ENCODE results near the gene DNAAF1.
"Not testable (repeated sequence)": the region's sequence is repeated elsewhere in the genome, so short reads cannot be mapped to it uniquely, and the experiment has no call there.

The DNAAF1 gene

DNA sequence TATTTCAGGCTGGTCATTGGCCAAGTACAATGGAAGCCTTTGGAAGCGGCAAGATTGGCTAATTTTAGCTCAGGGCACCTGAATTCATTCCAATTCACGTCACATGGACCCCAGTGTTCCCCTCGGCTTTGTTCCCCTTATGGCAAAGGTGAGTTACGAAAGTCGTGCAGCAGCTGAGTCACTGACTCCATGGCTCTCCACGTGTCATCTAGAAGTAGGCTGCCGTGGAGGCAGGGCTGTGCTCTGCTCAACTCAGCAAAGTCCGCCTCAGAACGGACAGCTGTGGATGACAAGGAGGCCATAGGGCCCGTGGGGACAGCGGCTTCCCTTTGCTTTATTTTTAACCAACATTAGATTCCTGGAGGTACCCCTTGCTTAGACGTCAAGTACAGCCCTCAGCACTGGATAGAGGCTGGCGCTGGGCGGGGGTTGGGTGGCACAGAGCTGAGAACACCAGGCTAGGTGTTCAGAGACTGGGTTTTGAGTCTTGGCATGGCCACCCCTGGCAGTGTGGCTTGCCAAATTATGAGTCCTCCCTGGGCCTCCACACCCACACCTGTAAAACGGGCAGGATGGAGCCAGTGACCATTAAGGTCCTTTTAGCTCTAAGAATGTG is 69.5 kb downstream of the DNAAF1 start:
- Histone ChIP-seq H3K27me3 (no peaks in the 10 kb centered on the region), H3K9me3 (no peaks in the 10 kb centered on the region), H3K4me1 (peaks cover 11% of the 10 kb centered on the region), H3K4me3 (ENCODE audit: low read depth, low read length) (no peak overlapping the region), H3K36me3 (no peaks in the 10 kb centered on the region)
- DNase-seq: no peak
- TF ChIP-seq, protein P1, sequence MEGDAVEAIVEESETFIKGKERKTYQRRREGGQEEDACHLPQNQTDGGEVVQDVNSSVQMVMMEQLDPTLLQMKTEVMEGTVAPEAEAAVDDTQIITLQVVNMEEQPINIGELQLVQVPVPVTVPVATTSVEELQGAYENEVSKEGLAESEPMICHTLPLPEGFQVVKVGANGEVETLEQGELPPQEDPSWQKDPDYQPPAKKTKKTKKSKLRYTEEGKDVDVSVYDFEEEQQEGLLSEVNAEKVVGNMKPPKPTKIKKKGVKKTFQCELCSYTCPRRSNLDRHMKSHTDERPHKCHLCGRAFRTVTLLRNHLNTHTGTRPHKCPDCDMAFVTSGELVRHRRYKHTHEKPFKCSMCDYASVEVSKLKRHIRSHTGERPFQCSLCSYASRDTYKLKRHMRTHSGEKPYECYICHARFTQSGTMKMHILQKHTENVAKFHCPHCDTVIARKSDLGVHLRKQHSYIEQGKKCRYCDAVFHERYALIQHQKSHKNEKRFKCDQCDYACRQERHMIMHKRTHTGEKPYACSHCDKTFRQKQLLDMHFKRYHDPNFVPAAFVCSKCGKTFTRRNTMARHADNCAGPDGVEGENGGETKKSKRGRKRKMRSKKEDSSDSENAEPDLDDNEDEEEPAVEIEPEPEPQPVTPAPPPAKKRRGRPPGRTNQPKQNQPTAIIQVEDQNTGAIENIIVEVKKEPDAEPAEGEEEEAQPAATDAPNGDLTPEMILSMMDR (IDR thresholded peaks at IDR 0.05; ENCODE audit: low read depth, low read length): no peak

DNA sequence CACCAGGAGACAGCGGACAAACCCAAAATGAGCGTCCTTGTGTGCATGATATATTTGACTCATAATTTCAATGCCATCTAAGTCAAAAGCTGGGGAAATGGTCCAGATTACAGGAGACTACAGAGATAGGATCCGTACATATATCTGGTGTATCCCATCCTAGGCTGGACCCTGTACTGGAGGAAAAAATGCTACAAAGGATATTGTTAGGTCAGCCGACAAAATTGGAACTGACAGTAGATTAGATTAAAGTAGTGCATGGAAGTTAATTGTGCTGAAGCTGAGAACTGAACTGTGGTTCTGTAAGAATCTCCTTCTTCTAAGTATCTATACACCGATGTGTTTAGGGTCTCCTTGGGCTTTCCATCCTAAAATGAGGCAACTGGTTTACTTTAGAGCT is 70.4 kb downstream of the DNAAF1 start:
- no peaks in the 10 kb centered on the region for H3K9me3 ChIP-seq
- H3K4me3 ChIP-seq (ENCODE audit: low read depth, low read length): no peak overlapping the region
- no peaks in the 10 kb centered on the region for H3K27me3 ChIP-seq
- H3K4me1 ChIP-seq: peaks cover 11% of the 10 kb centered on the region
- no peak for DNase-seq
- H3K36me3 ChIP-seq: no peaks in the 10 kb centered on the region
- TF ChIP-seq, protein P1 (IDR thresholded peaks at IDR 0.05; ENCODE audit: low read depth, low read length): no peak

DNA sequence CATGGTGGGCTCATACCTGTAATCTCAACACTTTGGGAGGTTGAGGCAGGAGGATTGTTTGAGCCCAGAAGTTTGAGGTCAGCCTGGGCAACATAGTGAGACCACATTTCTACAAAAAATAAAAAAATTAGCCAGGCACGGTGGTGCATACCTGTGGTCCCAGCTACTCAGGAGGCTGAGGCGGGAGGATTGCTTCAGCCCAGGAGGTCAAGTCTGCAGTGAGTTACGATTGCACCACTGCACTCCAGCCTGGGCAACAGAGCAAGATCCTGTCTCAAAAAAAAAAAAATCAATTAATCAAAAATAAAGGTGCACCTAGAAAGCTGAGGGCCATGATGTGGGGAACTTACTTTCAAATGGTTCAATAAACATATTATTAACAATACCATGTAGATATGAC is 71.0 kb downstream of the DNAAF1 start:
- peaks cover 11% of the 10 kb centered on the region for H3K4me1 ChIP-seq
- H3K36me3 ChIP-seq: not testable (repeated sequence)

DNA sequence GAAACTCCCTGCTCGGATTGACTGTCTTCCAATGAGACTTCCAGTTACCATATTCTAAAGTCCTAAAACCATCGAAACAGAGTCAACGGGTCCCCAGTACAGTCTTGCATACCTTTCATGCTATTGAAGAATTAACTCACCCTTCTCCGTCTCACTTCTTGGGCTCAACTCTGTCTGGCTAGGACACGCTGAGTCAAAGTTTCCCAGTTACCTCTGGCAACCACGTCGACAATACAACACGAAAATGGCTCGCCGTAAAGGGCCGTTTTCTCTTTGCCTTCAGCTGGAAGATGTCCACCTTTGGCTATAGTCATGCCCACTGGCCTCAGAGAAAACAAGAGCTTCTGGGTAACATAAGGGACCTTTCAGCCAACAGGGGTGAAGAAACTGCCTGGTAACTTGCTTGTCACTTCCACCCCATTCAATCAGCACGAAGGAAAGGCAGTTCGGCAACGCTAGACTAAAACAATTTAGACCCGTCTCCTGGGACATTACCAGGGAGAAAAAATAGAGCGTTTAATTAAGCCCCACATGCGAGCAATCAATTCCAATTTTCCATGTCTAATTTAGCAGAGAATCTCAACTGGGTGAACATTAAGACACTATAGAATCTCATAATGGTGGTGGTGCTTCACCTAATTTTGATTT is 73.2 kb downstream of the DNAAF1 start:
- DNase-seq: no peak
- peaks cover 11% of the 10 kb centered on the region for H3K4me1 ChIP-seq
- H3K27me3 ChIP-seq: no peaks in the 10 kb centered on the region
- H3K36me3 ChIP-seq: no peaks in the 10 kb centered on the region
- TF ChIP-seq, protein P1 (IDR thresholded peaks at IDR 0.05; ENCODE audit: low read depth, low read length): no peak
- no peak overlapping the region for H3K4me3 ChIP-seq (ENCODE audit: low read depth, low read length)
- no peaks in the 10 kb centered on the region for H3K9me3 ChIP-seq

More for the DNA sequence above, 71.0 kb downstream of the DNAAF1 start:
- not testable (repeated sequence) for H3K4me3 ChIP-seq (ENCODE audit: low read depth, low read length); H3K9me3 ChIP-seq; DNase-seq; H3K27me3 ChIP-seq

DNA sequence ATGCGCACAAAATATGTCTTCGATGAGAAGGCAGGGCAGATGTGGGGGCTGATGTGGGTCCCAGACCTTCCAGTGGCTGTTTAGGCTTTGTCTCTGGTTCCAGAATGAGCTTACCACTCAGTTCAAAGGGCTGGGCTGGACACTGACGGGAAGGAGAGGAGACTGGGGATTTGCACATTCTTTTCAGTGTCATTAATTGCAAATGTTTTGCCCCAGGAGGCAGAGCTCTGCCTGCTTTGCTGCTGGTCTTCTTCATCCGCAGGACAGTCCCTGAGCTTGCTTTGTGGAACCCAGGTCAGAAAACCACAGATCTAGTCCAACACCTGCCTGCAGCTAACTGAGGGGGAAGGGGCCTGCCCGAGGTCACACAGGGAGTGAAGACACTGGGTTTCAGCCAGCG is 73.8 kb downstream of the DNAAF1 start:
- H3K4me3 ChIP-seq (ENCODE audit: low read depth, low read length): no peak overlapping the region
- H3K36me3 ChIP-seq: no peaks in the 10 kb centered on the region
- H3K4me1 ChIP-seq: peaks cover 11% of the 10 kb centered on the region
- no peaks in the 10 kb centered on the region for H3K9me3 ChIP-seq
- H3K27me3 ChIP-seq: no peaks in the 10 kb centered on the region
- DNase-seq: no peak
- TF ChIP-seq, protein P1 (IDR thresholded peaks at IDR 0.05; ENCODE audit: low read depth, low read length): no peak

DNA sequence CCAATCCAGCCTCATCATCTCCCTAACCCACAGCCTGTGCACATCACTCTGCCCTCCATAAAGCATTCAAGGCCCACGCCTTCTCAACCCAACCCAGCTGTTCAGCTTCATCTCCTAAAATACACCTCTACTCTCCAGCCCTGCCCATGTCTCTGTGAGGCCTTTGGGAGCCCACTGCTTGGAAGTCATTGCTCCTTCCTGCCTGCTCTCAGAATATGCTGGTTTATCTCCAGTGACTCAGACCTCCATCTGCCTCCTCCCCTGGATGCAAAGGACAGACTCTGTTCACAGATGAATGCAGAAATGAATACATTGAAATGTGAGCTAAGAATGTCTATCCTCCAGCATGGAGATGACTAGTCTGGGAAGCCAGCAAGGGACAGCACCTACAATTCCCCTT is 75.7 kb downstream of the DNAAF1 start:
- no peaks in the 10 kb centered on the region for H3K27me3 ChIP-seq
- DNase-seq: no peak
- peaks cover 5% of the 10 kb centered on the region for H3K4me1 ChIP-seq
- no peaks in the 10 kb centered on the region for H3K9me3 ChIP-seq
- H3K36me3 ChIP-seq: no peaks in the 10 kb centered on the region
- TF ChIP-seq, protein P1 (IDR thresholded peaks at IDR 0.05; ENCODE audit: low read depth, low read length): no peak
- no peak overlapping the region for H3K4me3 ChIP-seq (ENCODE audit: low read depth, low read length)
